Pancreas (tissue), 10 donors: Measurements from ENCODE around the gene ZNF470. TPM values are rescaled to one million over a fixed set of nuclear protein-coding genes. Genes with fewer than 3 reads are reported as not detected.

Source experiments
- ATAC-seq, 4 donors: fragments of 200-7000 bp; cut with Tn5 transposase; one replicate each; pipeline versions ENCODE4 v1.8.0 to v1.9.1; 2020; ENCODE audit warnings: mild to moderate bottlenecking in 4 of 4, moderate library complexity in 4 of 4
- DNase-seq, 6 donors: peaks; one replicate each; pipeline ENCODE4 v3.0.0-alpha.2; 2020
- FAIRE-seq: peaks from 2 replicates; lab custom pipeline; 2012; peaks lifted over from hg19 to GRCh38; lab: Jason Lieb, UNC
- H3K27ac ChIP-seq, 4 donors: fragments of 200-600 bp; sonication (generic); 1 replicate in 3 of 4; 2 replicates in 1 of 4; pipeline versions ENCODE4 v1.5.0 to v1.8.0; 2020
- H3K27me3 ChIP-seq, 4 donors: fragments of 200-600 bp; one replicate each; pipeline ENCODE4 v1.8.0; 2021
- H3K36me3 ChIP-seq, 3 donors: fragments of 200-600 bp; sonication (generic) in 1 of 3; one replicate each; pipeline versions ENCODE4 v1.5.0 to v1.8.0; 2020 to 2021
- H3K4me1 ChIP-seq, 3 donors: fragments of 200-600 bp; one replicate each; pipeline ENCODE4 v1.8.0; 2021
- H3K4me3 ChIP-seq, 4 donors: fragments of 200-600 bp; sonication (generic) in 2 of 4; one replicate each; pipeline versions ENCODE4 v1.5.0 to v1.8.0; 2020 to 2021
- H3K9me3 ChIP-seq, 4 donors: fragments of 200-600 bp; one replicate each; pipeline ENCODE4 v1.8.0; 2021
- CTCF ChIP-seq, 4 donors: fragments of 200-600 bp; sonication (generic) in 3 of 4; IDR thresholded peaks; one replicate each; pipeline versions ENCODE4 v1.5.0 to v1.8.0; 2021; ENCODE audit warnings: antibody characterized with exemption in 4 of 4
- WGBS, 2 donors: extraction: QIAGEN DNeasy Blood & Tissue Kit; methylation state at CpG; one replicate each; pipeline ENCODE4 v1.1.7; 2013; 5-methylcytosine and 5-hydroxymethylcytosine counted together
- intact Hi-C, 3 donors: fragments of 100-400 bp; cut with DNase I; formaldehyde crosslinking; loops; one replicate each; pipeline versions ENCODE4 v1.11.1 to v1.14.2; 2022
- polyA plus RNA-seq, 2 donors: library from polyadenylated mRNA; stranded (reverse); fragments of 200-250 nt; gene quantifications; one replicate each; pipeline ENCODE4 v1.2.3, GENCODE V29; 2013
- total RNA-seq, 6 donors: library from RNA; stranded (reverse); fragmentation: NEBNext Ultra II Directional in 4 of 6; extraction: Animal tissue kit (Norgen Biotek cat#: 25700) in 4 of 6; gene quantifications; one replicate each; pipeline versions ENCODE4 v1.2.1 to v1.2.4, GENCODE V29; 2021 to 2023
- donor health status: healthy with polysubstance abuse.
- donor health status: DM: no; HTN: no; CAD: no; lungs with moderate emphysema.
- donor health status: DM: no; HTN: no; CAD: no.
- donor health status: control.
- donor health status: control.
- donor health status: Bipolar disorder and iron deficiency.
- donor health status: DM: yes; HTN: yes; CAD: no.
- donor health status: DM: no; HTN: no; CAD: no.
- donor health status: DM: no; HTN: no; CAD: no.
- donor health status: DM: yes; HTN: yes; CAD: no.

The ZNF470 gene
- total and polyA plus RNA-seq, 8 donors: 1.3 to 3.0 (median 1.6) TPM

- Histone ChIP-seq H3K27me3 (no peaks in the 10 kb centered on the region), H3K36me3 (no peaks in the 10 kb centered on the region), H3K4me3 (no peak overlapping the region), H3K4me1 (no peaks in the 10 kb centered on the region), H3K9me3 (peaks cover 0 to 3% (median 0%) of the 10 kb centered on the region in 4 donors), H3K27ac (no peak overlapping the region)
- FAIRE-seq (no peak), ATAC-seq (no peak), DNase-seq (no peak)
- intact Hi-C loops: no loop called here
- TF ChIP-seq CTCF (IDR thresholded peaks at IDR 0.05): no peak
- WGBS, 2 donors: 92 to 96% methylated on average over 5 of the region's 5 CpGs
Measured at GRCh38 chr19:56613639-56614038, 46.4 kb downstream of the ZNF470 start.

GRCh38 chr19:56617531-56617930 lies 50.3 kb downstream of the ZNF470 start:
- H3K27ac ChIP-seq: no peak overlapping the region
- no peak for FAIRE-seq
- no peak for DNase-seq
- no peaks in the 10 kb centered on the region for H3K4me1 ChIP-seq
- no peak overlapping the region for H3K4me3 ChIP-seq
- intact Hi-C loops: no loop called here
- no peaks in the 10 kb centered on the region for H3K9me3 ChIP-seq
- peaks cover 0 to 8% (median 0%) of the 10 kb centered on the region in 3 donors for H3K36me3 ChIP-seq
- no peak for ATAC-seq
- WGBS, 2 donors: 92% methylated on average over 8 of the region's 8 CpGs
- H3K27me3 ChIP-seq: no peaks in the 10 kb centered on the region
- no peak for TF ChIP-seq CTCF (IDR thresholded peaks at IDR 0.05)

GRCh38 chr19:56619121-56619520 lies 51.9 kb downstream of the ZNF470 start:
- H3K9me3 ChIP-seq: no peaks in the 10 kb centered on the region

GRCh38 chr19:56622374-56622773 lies 55.1 kb downstream of the ZNF470 start:
- 95 to 97% methylated on average over 33 to 37 of the region's 37 CpGs for WGBS, 2 donors
- intact Hi-C loops: no loop called here
- Histone ChIP-seq H3K27me3 (no peaks in the 10 kb centered on the region), H3K27ac (no peak overlapping the region), H3K4me3 (no peak overlapping the region), H3K4me1 (no peaks in the 10 kb centered on the region), H3K9me3 (no peaks in the 10 kb centered on the region), H3K36me3 (peaks cover 0 to 8% (median 0%) of the 10 kb centered on the region in 3 donors)
- FAIRE-seq (no peak), ATAC-seq (no peak), DNase-seq (no peak)
- no peak for TF ChIP-seq CTCF (IDR thresholded peaks at IDR 0.05)

More at GRCh38 chr19:56619121-56619520, 51.9 kb downstream of the ZNF470 start:
- no peaks in the 10 kb centered on the region for H3K4me1 ChIP-seq
- no peak for TF ChIP-seq CTCF (IDR thresholded peaks at IDR 0.05)
- intact Hi-C loops: no loop called here
- ATAC-seq (no peak), DNase-seq (no peak), FAIRE-seq (no peak)
- WGBS, 2 donors: 82% methylated on average over 8 of the region's 8 CpGs
- peaks cover 0 to 8% (median 0%) of the 10 kb centered on the region in 3 donors for H3K36me3 ChIP-seq
- no peak overlapping the region for H3K4me3 ChIP-seq
- H3K27me3 ChIP-seq: no peaks in the 10 kb centered on the region
- no peak overlapping the region for H3K27ac ChIP-seq

GRCh38 chr19:56623006-56623405 lies 55.7 kb downstream of the ZNF470 start:
- no peak for ATAC-seq
- Histone ChIP-seq H3K36me3 (peaks cover 0 to 8% (median 0%) of the 10 kb centered on the region in 3 donors), H3K27me3 (no peaks in the 10 kb centered on the region), H3K9me3 (no peaks in the 10 kb centered on the region), H3K27ac (no peak overlapping the region), H3K4me3 (no peak overlapping the region), H3K4me1 (no peaks in the 10 kb centered on the region)
- TF ChIP-seq CTCF (IDR thresholded peaks at IDR 0.05): no peak
- no peak for FAIRE-seq
- 86 to 94% methylated on average over 9 of the region's 9 CpGs for WGBS, 2 donors
- no peak for DNase-seq
- intact Hi-C loops: no loop called here
